BLaER1 (cell line): Measurements from ENCODE around the gene DGKD.

Source experiments
- H3K27ac ChIP-seq: shearing (Covaris generic); formaldehyde crosslinking; 2 replicates; pipeline ENCODE4 v1.8.1; 2022
- H3K27me3 ChIP-seq: shearing (Covaris generic); formaldehyde crosslinking; 2 replicates; pipeline ENCODE4 v1.8.1; 2022
- H3K36me3 ChIP-seq: shearing (Covaris generic); formaldehyde crosslinking; 2 replicates; pipeline ENCODE4 v1.8.1; 2022
- H3K4me1 ChIP-seq: shearing (Covaris generic); formaldehyde crosslinking; 2 replicates; pipeline ENCODE4 v1.8.1; 2022
- H3K4me2 ChIP-seq: shearing (Covaris generic); formaldehyde crosslinking; 2 replicates; pipeline ENCODE4 v1.8.1; 2022
- H3K4me3 ChIP-seq: shearing (Covaris generic); formaldehyde crosslinking; 2 replicates; pipeline ENCODE4 v1.8.1; 2022
- H3K9ac ChIP-seq: shearing (Covaris generic); formaldehyde crosslinking; 2 replicates; pipeline ENCODE4 v1.8.1; 2022
- H3K9me3 ChIP-seq: shearing (Covaris generic); formaldehyde crosslinking; 2 replicates; pipeline ENCODE4 v1.8.1; 2022
- H4K20me1 ChIP-seq: shearing (Covaris generic); formaldehyde crosslinking; 2 replicates; pipeline ENCODE4 v1.8.1; 2022
- Cebpa-rat ChIP-seq: shearing (Covaris generic); IDR thresholded peaks from 2 replicates; pipeline ENCODE4 v1.8.1; 2022

The DGKD gene

GRCh38 chr2:233356546-233357308 is 2.4 kb downstream of the DGKD start:
- peaks cover 32% of the 10 kb centered on the region for H3K36me3 ChIP-seq
- no peaks in the 10 kb centered on the region for H3K27me3 ChIP-seq
- TF ChIP-seq Cebpa-rat: 0 out of 2 replicates have a peak, but pooled peaks have one; percentile 19
- peaks cover 58% of the 10 kb centered on the region for H4K20me1 ChIP-seq
- peak overlapping the region; percentile 97 for H3K9ac ChIP-seq
- peak overlapping the region; percentile 94 for H3K4me2 ChIP-seq
- peaks cover 77% of the 10 kb centered on the region for H3K4me1 ChIP-seq
- peak overlapping the region; percentile 96 for H3K4me3 ChIP-seq
- peaks cover 9% of the 10 kb centered on the region for H3K9me3 ChIP-seq
- H3K27ac ChIP-seq: peak overlapping the region; percentile 96

- Histone ChIP-seq H3K27ac (peak overlapping the region; percentile 96), H3K4me2 (peak overlapping the region; percentile 94), H3K4me1 (peaks cover 77% of the 10 kb centered on the region), H3K9me3 (peaks cover 24% of the 10 kb centered on the region), H3K36me3 (peaks cover 46% of the 10 kb centered on the region), H4K20me1 (peaks cover 58% of the 10 kb centered on the region), H3K27me3 (no peaks in the 10 kb centered on the region), H3K4me3 (peak overlapping the region; percentile 96), H3K9ac (peak overlapping the region; percentile 97)
- TF ChIP-seq Cebpa-rat: no peak; the same call in 1 of the 2 replicates
Observed at GRCh38 chr2:233358335-233358734, 4.0 kb downstream of the DGKD start.

GRCh38 chr2:233358947-233359346 is 4.7 kb downstream of the DGKD start:
- no peak for TF ChIP-seq Cebpa-rat
- H3K27ac ChIP-seq: peak overlapping the region; percentile 96
- H3K4me2 ChIP-seq: peak overlapping the region; percentile 94
- H4K20me1 ChIP-seq: peaks cover 58% of the 10 kb centered on the region
- peak overlapping the region; percentile 96 for H3K4me3 ChIP-seq
- no peaks in the 10 kb centered on the region for H3K27me3 ChIP-seq
- H3K9me3 ChIP-seq: peaks cover 30% of the 10 kb centered on the region
- peak overlapping the region; percentile 97 for H3K9ac ChIP-seq
- H3K36me3 ChIP-seq: peaks cover 52% of the 10 kb centered on the region
- peaks cover 77% of the 10 kb centered on the region for H3K4me1 ChIP-seq

- Histone ChIP-seq H4K20me1 (peaks cover 58% of the 10 kb centered on the region), H3K27ac (peak overlapping the region; percentile 96), H3K9ac (0 out of 2 replicates have a peak overlapping the region, but pooled peaks have one; percentile 2), H3K9me3 (peaks cover 39% of the 10 kb centered on the region), H3K4me1 (peaks cover 84% of the 10 kb centered on the region), H3K4me2 (peak overlapping the region; percentile 94), H3K36me3 (peaks cover 60% of the 10 kb centered on the region), H3K27me3 (no peaks in the 10 kb centered on the region), H3K4me3 (peak overlapping the region; percentile 96; the same call in 1 of the 2 replicates)
- no peak for TF ChIP-seq Cebpa-rat
Observed at GRCh38 chr2:233359823-233360222, 5.5 kb downstream of the DGKD start.

- no peak for TF ChIP-seq Cebpa-rat
Observed at GRCh38 chr2:233360771-233361176, 6.5 kb downstream of the DGKD start.

GRCh38 chr2:233361297-233361696 is 7.0 kb downstream of the DGKD start:
- Histone ChIP-seq H3K36me3 (peaks cover 65% of the 10 kb centered on the region), H3K4me2 (peak overlapping the region; percentile 94), H3K27me3 (no peaks in the 10 kb centered on the region), H4K20me1 (peaks cover 50% of the 10 kb centered on the region), H3K27ac (peak overlapping the region; percentile 96), H3K9me3 (peaks cover 51% of the 10 kb centered on the region), H3K4me3 (no peak overlapping the region), H3K4me1 (peaks cover 92% of the 10 kb centered on the region), H3K9ac (no peak overlapping the region)
- no peak for TF ChIP-seq Cebpa-rat

More at GRCh38 chr2:233360771-233361176, 6.5 kb downstream of the DGKD start:
- Histone ChIP-seq H3K4me1 (peaks cover 92% of the 10 kb centered on the region), H3K4me3 (no peak overlapping the region), H3K9ac (peak overlapping the region; percentile 2; the same call in 1 of the 2 replicates), H3K27ac (peak overlapping the region; percentile 96), H3K4me2 (peak overlapping the region; percentile 94), H3K9me3 (peaks cover 46% of the 10 kb centered on the region), H3K36me3 (peaks cover 63% of the 10 kb centered on the region), H4K20me1 (peaks cover 50% of the 10 kb centered on the region), H3K27me3 (no peaks in the 10 kb centered on the region)

GRCh38 chr2:233362742-233363141 is 8.4 kb downstream of the DGKD start:
- Histone ChIP-seq H3K4me2 (peak overlapping the region; percentile 94; the same call in 1 of the 2 replicates), H3K27ac (no peak overlapping the region), H3K4me3 (no peak overlapping the region), H4K20me1 (peaks cover 49% of the 10 kb centered on the region), H3K9ac (no peak overlapping the region), H3K36me3 (peaks cover 73% of the 10 kb centered on the region), H3K9me3 (peaks cover 56% of the 10 kb centered on the region), H3K4me1 (peaks cover 92% of the 10 kb centered on the region), H3K27me3 (no peaks in the 10 kb centered on the region)
- no peak for TF ChIP-seq Cebpa-rat

GRCh38 chr2:233363744-233364235 is 9.5 kb downstream of the DGKD start:
- Histone ChIP-seq H3K4me3 (peak overlapping the region; percentile 35), H3K27ac (peak overlapping the region; percentile 50), H3K36me3 (peaks cover 84% of the 10 kb centered on the region), H3K9me3 (peaks cover 57% of the 10 kb centered on the region), H3K27me3 (no peaks in the 10 kb centered on the region), H4K20me1 (peaks cover 50% of the 10 kb centered on the region), H3K4me2 (peak overlapping the region; percentile 71), H3K4me1 (peaks cover 97% of the 10 kb centered on the region), H3K9ac (no peak overlapping the region)
- TF ChIP-seq Cebpa-rat: no peak

GRCh38 chr2:233365861-233366520 is 11.7 kb downstream of the DGKD start:
- Histone ChIP-seq H3K4me2 (peak overlapping the region; percentile 10), H3K27me3 (no peaks in the 10 kb centered on the region), H3K36me3 (peaks cover 95% of the 10 kb centered on the region), H3K27ac (peak overlapping the region; percentile 20; the same call in 1 of the 2 replicates), H3K4me1 (peaks cover 97% of the 10 kb centered on the region), H3K9ac (no peak overlapping the region), H3K9me3 (peaks cover 57% of the 10 kb centered on the region), H3K4me3 (no peak overlapping the region), H4K20me1 (peaks cover 55% of the 10 kb centered on the region)
- no peak for TF ChIP-seq Cebpa-rat
